NOMO-1 (cell line): Measurements from ENCODE around the gene RCOR2.
"Not testable (repeated sequence)": the region's sequence is repeated elsewhere in the genome, so short reads cannot be mapped to it uniquely, and the experiment has no call there.

ENCODE experiments used
- DNase-seq, 2 experiments: peaks; one replicate each; lab custom pipeline; 2025; ENCODE audit not compliant: unreplicated experiment in 2 of 2; lab: John Stamatoyannopoulos, UW

The RCOR2 gene

DNA sequence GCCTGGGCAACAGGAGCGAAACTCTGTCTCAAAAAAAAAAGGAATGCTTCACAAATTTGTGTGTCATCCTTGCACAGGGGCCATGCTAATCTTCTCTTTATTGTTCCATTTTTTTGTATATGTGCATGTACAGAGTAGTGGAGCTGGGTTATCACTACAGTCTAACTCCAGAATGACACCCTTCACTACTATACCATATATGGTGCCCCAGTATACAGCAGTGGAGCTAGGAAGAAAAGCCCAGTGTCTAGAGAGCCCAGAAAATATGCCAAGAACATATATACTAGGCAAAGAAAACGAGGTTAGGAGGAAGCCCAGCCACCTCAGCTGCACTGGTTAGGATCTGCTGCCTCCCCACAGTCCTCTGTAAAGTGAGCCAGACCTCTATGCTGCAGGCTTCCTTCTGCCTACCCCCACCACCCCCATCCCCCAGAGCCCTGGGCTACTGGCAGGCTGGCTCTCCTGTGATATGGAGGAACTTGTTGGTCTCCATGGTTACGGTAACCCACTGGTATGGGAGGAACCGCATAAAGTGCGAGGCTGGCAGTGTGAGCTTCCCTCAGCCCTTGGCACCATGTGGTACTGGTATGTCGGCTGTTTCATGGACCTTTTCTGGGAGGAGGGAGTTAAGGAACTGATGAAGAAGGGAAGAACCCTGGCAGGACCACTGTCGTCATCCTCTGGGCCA, 34.3 kb downstream of the RCOR2 start:
- DNase-seq = peak in 1 of 2 experiments; percentile 33

- DNase-seq = no peak
These were observed 36.6 kb downstream of the RCOR2 start for GRCh38 chr11:63880403-63880790.

DNA sequence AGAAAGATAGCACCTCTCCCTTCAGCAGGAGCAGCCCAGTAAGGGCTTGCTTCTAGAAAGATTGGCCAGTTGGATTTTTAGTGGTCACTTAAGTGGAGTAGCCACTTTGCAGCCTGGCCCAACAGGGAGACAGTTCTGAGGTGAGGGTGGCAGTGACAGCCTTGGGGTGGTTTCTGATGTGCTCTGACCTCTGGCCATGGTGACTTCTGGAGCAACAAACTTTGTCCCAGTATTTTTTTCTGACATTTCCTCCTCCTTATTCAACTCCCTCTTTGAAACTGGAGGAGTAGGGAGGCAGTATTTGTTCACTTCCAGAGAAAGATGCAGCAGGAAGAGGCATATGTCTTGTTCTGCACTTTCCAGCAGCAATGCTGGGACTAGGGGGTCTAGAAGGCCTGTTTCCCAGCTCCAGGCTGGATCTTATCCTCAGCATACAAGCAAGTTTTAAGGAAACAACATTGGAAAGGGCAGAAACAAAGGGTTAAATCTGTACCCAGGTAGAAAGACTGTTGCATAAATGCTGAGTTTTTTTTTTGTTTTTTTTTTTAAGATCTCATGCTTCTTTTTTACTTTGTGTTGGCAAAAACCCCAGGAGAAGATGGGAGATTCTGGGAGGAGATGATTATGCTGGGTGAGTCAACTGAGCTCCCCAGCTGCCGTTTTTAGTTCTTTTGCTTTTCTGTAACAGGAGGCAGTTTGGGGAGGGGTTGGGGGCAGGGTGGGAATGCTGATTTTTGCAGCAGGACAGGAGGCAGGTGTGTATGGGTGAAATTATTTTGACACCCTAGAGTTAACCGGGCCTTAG, 37.2 kb downstream of the RCOR2 start:
- DNase-seq = no peak

DNA sequence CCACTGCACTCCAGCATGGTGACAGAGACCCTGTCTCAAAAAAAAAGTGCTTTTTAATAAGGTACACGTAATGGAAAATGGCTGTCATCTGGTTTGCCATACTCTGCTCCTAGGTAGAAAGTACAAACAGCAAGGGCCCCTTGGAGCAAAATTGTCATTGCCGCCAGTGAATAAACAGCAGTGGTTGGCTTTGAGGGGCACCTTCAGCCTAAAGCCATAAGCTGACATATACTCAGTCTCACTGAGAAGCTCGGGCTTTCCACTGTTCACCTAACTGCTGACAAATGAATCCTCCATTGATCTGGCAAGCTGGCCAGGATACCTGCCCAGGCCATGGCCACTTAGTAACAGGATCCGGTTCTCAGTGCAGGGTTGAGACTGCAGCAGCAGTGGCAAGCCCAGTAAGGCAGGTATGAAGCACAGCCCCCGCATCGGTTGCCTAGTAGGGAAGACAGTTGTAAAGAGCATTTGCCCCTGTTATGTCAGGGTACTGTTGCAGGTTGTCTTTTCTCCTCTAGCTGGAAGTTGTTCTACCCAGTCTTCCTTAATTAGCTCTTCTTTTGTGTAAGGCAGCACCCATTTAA, 39.2 kb downstream of the RCOR2 start:
- DNase-seq = no peak

GRCh38 chr11:63876616-63877015, 40.3 kb downstream of the RCOR2 start:
- DNase-seq = no peak

DNA sequence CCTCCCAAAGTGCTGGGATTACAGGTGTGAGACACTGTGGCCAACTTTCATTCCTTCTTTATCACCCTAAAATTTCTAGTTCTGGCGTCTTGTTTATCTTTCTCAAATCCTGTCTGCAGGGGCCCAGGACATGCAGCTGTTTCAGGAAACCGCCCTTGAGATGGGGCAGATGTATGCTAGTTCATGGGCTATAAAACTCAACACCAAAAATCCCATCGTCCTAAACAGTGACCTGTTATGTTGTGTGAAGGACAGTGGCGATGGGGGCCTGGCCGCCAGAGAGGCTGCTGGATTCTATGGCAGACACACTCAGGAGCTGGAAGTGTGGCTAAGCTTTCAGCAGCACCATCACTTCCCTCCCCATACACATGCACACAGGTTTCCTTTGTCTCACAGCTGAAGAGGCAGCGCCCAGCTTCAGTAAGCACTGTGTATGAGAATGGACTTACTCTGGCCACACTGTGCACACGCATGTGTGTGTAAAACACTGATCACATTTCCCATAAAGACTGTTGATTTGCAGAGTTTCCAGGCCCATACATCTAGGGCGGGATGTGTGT, 41.4 kb downstream of the RCOR2 start:
- DNase-seq = no peak

- DNase-seq = no peak
These were observed 42.5 kb downstream of the RCOR2 start for GRCh38 chr11:63874511-63874910.

- no peak for DNase-seq
These were observed 43.7 kb downstream of the RCOR2 start for GRCh38 chr11:63873311-63873710.

DNA sequence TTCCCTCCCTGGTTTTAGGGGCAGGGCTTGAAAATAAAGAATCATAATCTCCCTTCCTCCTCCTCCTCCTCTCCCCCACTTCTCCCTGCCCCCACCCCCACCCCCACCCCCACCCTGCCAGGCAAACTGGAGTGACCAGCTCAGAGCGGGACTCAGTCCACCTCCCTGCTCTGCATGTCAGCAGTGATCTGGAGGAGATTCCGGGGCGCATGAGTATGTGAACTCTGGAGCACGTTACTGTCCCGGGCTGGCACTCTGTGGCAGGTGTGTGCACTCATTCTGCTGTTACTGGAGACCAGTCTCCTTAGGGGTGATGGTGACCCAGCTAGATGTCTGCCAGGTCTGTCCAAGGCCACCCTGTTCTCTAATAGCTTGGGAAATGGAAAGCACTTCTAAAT, 44.2 kb downstream of the RCOR2 start:
- no peak for DNase-seq

DNA sequence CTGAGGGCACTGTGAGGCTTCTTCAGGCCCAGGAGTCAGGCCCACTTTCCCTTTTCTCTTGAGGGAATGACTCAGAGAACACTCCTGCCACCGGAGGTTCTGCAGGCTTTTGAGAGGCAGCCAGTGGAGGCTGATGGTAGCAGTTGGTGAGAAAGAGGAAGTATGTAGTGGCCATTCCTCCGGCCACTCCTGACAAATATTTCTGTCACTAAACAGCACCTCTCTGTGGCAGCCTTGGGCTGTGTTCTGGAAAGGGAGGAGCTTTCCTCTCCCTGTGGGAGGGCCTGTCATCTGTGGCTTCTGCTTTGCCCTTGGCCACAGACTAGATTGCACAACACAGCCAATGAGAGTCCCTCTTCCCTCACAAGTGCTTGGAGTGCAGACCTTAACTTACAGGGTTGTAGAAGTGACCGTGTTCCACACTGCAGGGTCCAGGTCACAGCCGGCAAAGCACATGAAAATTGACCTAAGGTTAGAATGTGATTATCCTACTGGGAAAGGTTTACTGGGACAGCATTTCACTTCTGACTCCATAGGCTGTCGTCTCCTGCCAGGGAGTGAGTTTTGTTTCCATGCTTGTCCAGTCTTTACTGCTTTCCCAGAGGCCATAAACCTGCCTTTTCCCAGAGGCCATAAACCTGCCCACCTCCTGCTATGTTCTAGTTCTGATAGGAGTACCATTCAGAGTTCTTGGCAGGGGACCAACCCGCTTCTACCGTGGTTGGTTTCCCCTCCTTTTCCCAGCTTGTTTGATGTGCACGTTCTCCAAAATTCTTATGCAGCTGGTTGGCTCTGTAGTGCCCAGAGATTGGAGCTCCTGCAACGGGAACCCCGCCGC, 44.8 kb downstream of the RCOR2 start:
- peak; percentile 95 to 99 for DNase-seq

DNA sequence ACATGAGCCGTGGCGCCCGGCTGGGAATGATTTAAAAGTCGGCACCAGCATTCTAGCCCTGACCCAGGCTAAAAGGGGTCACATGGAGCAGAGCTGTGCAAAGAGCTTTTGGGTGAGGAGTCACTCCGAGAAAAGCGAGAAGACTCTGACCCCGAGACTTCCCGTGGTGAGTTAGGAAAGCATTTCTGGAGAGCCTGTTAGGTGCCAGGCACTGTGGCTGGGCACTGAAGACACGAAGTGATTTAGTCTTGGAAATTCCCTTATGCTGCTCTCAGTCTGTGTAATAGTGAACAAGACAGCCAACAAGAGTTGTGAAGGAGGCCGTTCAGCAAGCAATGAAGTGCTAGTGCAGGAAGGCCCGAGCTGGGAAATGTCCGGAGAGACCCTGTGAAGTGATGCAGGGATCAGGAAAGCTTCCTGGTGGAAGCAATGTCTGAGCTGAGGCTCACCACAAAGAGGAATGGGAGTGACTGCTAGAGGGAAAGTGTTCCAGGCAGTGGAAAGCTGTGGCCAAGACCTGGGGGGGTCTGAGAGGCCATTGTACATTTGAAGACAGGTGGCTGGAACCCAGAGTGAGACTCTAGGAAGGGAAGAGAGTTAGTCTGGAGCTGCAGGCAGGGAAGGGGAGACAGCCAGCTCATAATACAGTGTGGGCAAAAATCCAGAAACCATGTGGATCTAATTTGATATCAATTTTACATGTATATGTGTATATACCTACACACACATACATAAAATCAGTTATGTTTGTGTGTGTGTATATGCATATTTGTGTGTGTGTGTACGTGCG, 46.4 kb downstream of the RCOR2 start:
- DNase-seq = no peak

- DNase-seq = peak in 1 of 2 experiments; percentile 17
These were observed 47.3 kb downstream of the RCOR2 start for GRCh38 chr11:63869683-63870082.

DNA sequence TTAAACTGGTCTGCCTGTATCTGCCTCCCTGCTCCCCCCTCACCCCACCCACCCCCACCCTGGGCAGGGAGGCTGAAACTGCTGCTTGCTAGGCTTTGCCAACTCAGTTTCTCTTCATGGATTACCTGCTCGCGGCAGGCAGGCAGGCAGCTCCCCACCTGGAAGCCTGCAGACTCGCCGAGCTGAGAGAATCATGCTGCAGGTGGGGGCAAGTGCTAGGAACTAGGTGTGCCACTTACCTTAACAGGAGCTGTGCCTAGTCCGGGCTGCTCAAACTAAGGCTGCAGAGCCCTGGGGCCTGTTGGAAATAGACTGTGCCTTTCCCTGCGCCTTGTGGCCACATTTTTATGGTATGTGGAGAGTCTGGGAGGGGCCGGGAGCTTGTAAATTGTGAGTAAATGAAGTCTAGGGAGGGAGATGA, 47.8 kb downstream of the RCOR2 start:
- DNase-seq = no peak

GRCh38 chr11:63868399-63869064, 48.4 kb downstream of the RCOR2 start:
- no peak for DNase-seq

DNA sequence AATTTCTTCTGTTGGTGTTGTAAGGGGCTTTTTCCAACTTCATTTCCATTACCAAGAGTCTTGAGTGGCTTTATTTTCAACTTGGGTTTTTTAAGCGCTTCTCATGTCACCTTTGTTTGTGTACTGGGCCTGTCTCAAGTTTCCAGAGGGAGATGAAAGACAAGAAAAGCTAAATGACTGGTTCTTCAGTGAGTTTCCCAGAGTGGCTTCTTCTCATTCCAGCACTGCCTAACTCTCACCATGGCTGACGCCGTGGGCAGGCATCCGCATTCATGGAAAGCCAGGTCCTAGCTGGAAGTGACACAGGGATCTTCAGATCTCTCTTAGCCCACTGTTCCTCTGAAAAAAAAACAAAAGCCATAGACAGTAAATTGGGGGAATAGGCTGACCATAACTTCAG, 49.5 kb downstream of the RCOR2 start:
- no peak for DNase-seq

GRCh38 chr11:63866211-63866610, 50.8 kb downstream of the RCOR2 start:
- peak; percentile 29 to 79 for DNase-seq

- not testable (repeated sequence) for DNase-seq
These were observed 53.3 kb downstream of the RCOR2 start for GRCh38 chr11:63863620-63864019.

DNA sequence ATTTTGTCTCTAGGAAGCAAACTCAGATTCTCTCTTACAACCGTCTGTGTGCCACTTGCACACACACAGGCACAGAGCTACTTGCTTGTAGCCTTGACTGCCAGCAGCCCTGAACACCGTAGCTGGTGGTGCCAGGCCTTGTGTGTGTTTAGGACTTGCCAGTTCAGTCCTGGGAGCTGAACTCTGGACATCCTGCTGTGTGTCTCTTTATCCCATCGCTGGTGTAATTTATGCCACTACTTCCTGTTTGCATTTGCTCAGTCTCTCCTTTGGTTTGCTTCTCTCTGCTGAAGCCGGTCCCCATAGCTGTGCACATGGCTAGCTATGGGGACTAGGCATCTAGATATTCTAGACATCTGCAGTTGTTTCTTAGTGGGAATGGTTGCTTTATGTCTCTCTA, 54.0 kb downstream of the RCOR2 start:
- DNase-seq = peak; percentile 21 to 58
